T-cell (primary cell): ENCODE results near the gene KCNJ4. TPM values are rescaled to one million over a fixed set of nuclear protein-coding genes. Genes with fewer than 3 reads are reported as not detected.

Source experiments
- ATAC-seq, 4 experiments: fragments of 200-7000 bp in 3 of 4; fragments of 150-1000 bp in 1 of 4; cut with Tn5 transposase; replicated peaks in 1 of 4; 1 replicate in 3 of 4; 2 replicates in 1 of 4; pipeline ENCODE4 v1.10.0; 2021; ENCODE audit warnings: moderate library complexity in 3 of 4, mild to moderate bottlenecking in 2 of 4, moderate number of reproducible peaks in 1 of 4
- CTCF ChIA-PET, 2 donors: fragments of 300-600 bp; sonication (Branson Sonifier 250); formaldehyde crosslinking; loops; one replicate each; lab custom pipeline; 2022; ENCODE audit warnings: antibody characterized with exemption in 2 of 2; lab: Charles Lee
- POLR2A ChIA-PET, 2 donors: fragments of 300-600 bp; sonication (Branson Sonifier 250); formaldehyde crosslinking; loops; one replicate each; lab custom pipeline; 2022; ENCODE audit warnings: antibody characterized with exemption in 2 of 2; lab: Charles Lee
- DNase-seq, 35 experiments: peaks; one replicate each; pipeline versions ENCODE4 v3.0.0 to v3.0.0-alpha.2; 2013 to 2023
- H3K27ac ChIP-seq: one replicate; pipeline ENCODE4 v1.5.1; 2013; ENCODE audit warnings: low read length
- H3K27me3 ChIP-seq, 2 experiments: replicated peaks in 1 of 2; 1 replicate in 1 of 2; 2 replicates in 1 of 2; pipeline versions ENCODE4 v1.6.1 to v1.7.0; 2013; ENCODE audit warnings: low read length in 1 of 2, mixed read lengths in 1 of 2; ENCODE audit not compliant: control insufficient read depth in 2 of 2, insufficient read depth in 2 of 2; ENCODE audit errors: extremely low read depth in 1 of 2
- H3K36me3 ChIP-seq, 2 donors: 1 replicate in 1 of 2; 2 replicates in 1 of 2; pipeline versions ENCODE4 v1.6.1 to v1.7.0; 2013; ENCODE audit warnings: low read length in 1 of 2; ENCODE audit not compliant: control insufficient read depth in 2 of 2, insufficient read depth in 1 of 2; ENCODE audit errors: extremely low read depth in 1 of 2
- H3K4me1 ChIP-seq, 2 experiments: 1 replicate in 1 of 2; 2 replicates in 1 of 2; pipeline versions ENCODE4 v1.6.1 to v1.7.0; 2013; ENCODE audit warnings: low read length in 2 of 2, mixed read lengths in 1 of 2; ENCODE audit not compliant: insufficient read depth in 2 of 2, control insufficient read depth in 1 of 2; ENCODE audit errors: extremely low read depth in 1 of 2
- H3K4me3 ChIP-seq, 2 donors: 1 replicate in 1 of 2; 2 replicates in 1 of 2; pipeline versions ENCODE4 v1.5.1 to v1.7.0; 2013; ENCODE audit warnings: mild to moderate bottlenecking in 2 of 2, low read length in 1 of 2, moderate library complexity in 1 of 2; ENCODE audit not compliant: control insufficient read depth in 1 of 2; ENCODE audit errors: extremely low read depth in 1 of 2
- H3K9me3 ChIP-seq: 2 replicates; pipeline ENCODE4 v1.7.0; 2013
- H3K27ac Mint-ChIP-seq, 2 donors: one replicate each; pipeline ENCODE4 v1.8.0; 2020 to 2021; ENCODE audit warnings: mild to moderate bottlenecking in 2 of 2, mixed read lengths in 2 of 2
- H3K27me3 Mint-ChIP-seq, 2 donors: one replicate each; pipeline ENCODE4 v1.8.0; 2021 to 2022; ENCODE audit warnings: mixed read lengths in 2 of 2
- H3K36me3 Mint-ChIP-seq: one replicate; pipeline ENCODE4 v1.8.0; 2021; ENCODE audit warnings: mixed read lengths
- H3K4me1 Mint-ChIP-seq, 3 donors: one replicate each; pipeline ENCODE4 v1.8.0; 2020 to 2022; ENCODE audit warnings: mixed read lengths in 3 of 3, mild to moderate bottlenecking in 1 of 3
- H3K4me3 Mint-ChIP-seq, 3 donors: one replicate each; pipeline ENCODE4 v1.8.0; 2020 to 2022; ENCODE audit warnings: mild to moderate bottlenecking in 3 of 3, mixed read lengths in 3 of 3, moderate library complexity in 3 of 3
- H3K9me3 Mint-ChIP-seq, 3 donors: one replicate each; pipeline ENCODE4 v1.8.0; 2020 to 2022; ENCODE audit warnings: mixed read lengths in 3 of 3
- WGBS: methylation state at CpG from one replicate; pipeline ENCODE4 v1.1.5; 2013; ENCODE audit warnings: missing lambda C conversion rate; ENCODE audit not compliant: insufficient coverage; 5-methylcytosine and 5-hydroxymethylcytosine counted together
- total RNA-seq, 35 experiments: library from RNA in 6 of 35; stranded (reverse) in 6 of 35; fragments of 120-200 nt in 1 of 35; gene quantifications; one replicate each; pipeline versions ENCODE4 v1.2.1 to v1.2.4 and lab custom pipeline; 2013 to 2026

KCNJ4 gene
- total RNA-seq, 5 donors from 2014 or later (not counting 1 experiment from before 2014, with no cell fraction given) = not detected

- H3K9me3 Mint-ChIP-seq = no peaks in the 10 kb centered on the region
- H3K27me3 Mint-ChIP-seq = no peaks in the 10 kb centered on the region
- Histone ChIP-seq H3K36me3 (peaks cover 13 to 99% of the 10 kb centered on the region in 2 donors), H3K4me3 (no peak overlapping the region), H3K27ac (no peak overlapping the region), H3K27me3 (no peaks in the 10 kb centered on the region), H3K9me3 (no peaks in the 10 kb centered on the region), H3K4me1 (peaks cover 0 to 9% of the 10 kb centered on the region in 2 experiments)
- H3K4me3 Mint-ChIP-seq = no peak overlapping the region
- peak overlapping the region; percentile 34 to 36 for H3K27ac Mint-ChIP-seq
- ATAC-seq = peak in 2 of 4 experiments; percentile 27 to 37
- POLR2A ChIA-PET = interaction anchor here (0.6 to 0.9 kb wide), 6 partner anchors 9 to 266 kb away, joined by 3 to 5 read pairs (median 4); no protein-coding TSS in a partner anchor
- H3K4me1 Mint-ChIP-seq = peaks cover 47 to 55% (median 47%) of the 10 kb centered on the region in 3 donors
- H3K36me3 Mint-ChIP-seq = peaks cover 78% of the 10 kb centered on the region
- WGBS = 86% methylated on average over 1 of the region's 5 CpGs
- CTCF ChIA-PET = no interaction called here
- no peak for DNase-seq
Measured at GRCh38 chr22:38485783-38486182, 30.8 kb upstream of the KCNJ4 start.

GRCh38 chr22:38484244-38484643 lies 29.2 kb upstream of the KCNJ4 start:
- peaks cover 64% of the 10 kb centered on the region for H3K36me3 Mint-ChIP-seq
- 86% methylated on average over 1 of the region's 1 CpG for WGBS
- H3K4me1 Mint-ChIP-seq = peaks cover 33 to 40% (median 35%) of the 10 kb centered on the region in 3 donors
- peaks cover 0 to 9% of the 10 kb centered on the region in 2 experiments for H3K4me1 ChIP-seq
- ChIA-PET CTCF (no interaction called here), POLR2A (interaction anchor here in 1 of 2 donors (0.6 to 1.3 kb wide), 2 partner anchors 15 to 98 kb away, joined by 4 read pairs; no protein-coding TSS in a partner anchor)
- H3K9me3 ChIP-seq = no peaks in the 10 kb centered on the region
- ATAC-seq (no peak), DNase-seq (no peak)
- H3K27me3 Mint-ChIP-seq = no peaks in the 10 kb centered on the region
- no peaks in the 10 kb centered on the region for H3K9me3 Mint-ChIP-seq
- H3K36me3 ChIP-seq = peaks cover 10 to 92% of the 10 kb centered on the region in 2 donors
- peak overlapping the region; percentile 35 to 59 for H3K27ac Mint-ChIP-seq
- H3K27ac ChIP-seq = no peak overlapping the region
- H3K4me3 ChIP-seq = no peak overlapping the region
- H3K4me3 Mint-ChIP-seq = no peak overlapping the region
- H3K27me3 ChIP-seq = no peaks in the 10 kb centered on the region

GRCh38 chr22:38482662-38483308 lies 27.8 kb upstream of the KCNJ4 start:
- WGBS = 100% methylated on average over 4 of the region's 6 CpGs

GRCh38 chr22:38481871-38482332 lies 26.9 kb upstream of the KCNJ4 start:
- DNase-seq = no peak
- peak in 1 of 4 experiments; percentile 5 for ATAC-seq
- no peak overlapping the region for H3K4me3 Mint-ChIP-seq
- peaks cover 21 to 28% (median 27%) of the 10 kb centered on the region in 3 donors for H3K4me1 Mint-ChIP-seq
- POLR2A ChIA-PET = no interaction called here
- 97% methylated on average over 6 of the region's 8 CpGs for WGBS
- H3K27ac ChIP-seq = no peak overlapping the region
- H3K4me3 ChIP-seq = no peak overlapping the region
- H3K36me3 ChIP-seq = peaks cover 10 to 71% of the 10 kb centered on the region in 2 donors
- no peaks in the 10 kb centered on the region for H3K9me3 Mint-ChIP-seq
- H3K9me3 ChIP-seq = no peaks in the 10 kb centered on the region
- no peaks in the 10 kb centered on the region for H3K27me3 ChIP-seq
- no peak overlapping the region for H3K27ac Mint-ChIP-seq
- H3K4me1 ChIP-seq = peaks cover 0 to 5% of the 10 kb centered on the region in 2 experiments
- peaks cover 51% of the 10 kb centered on the region for H3K36me3 Mint-ChIP-seq
- CTCF ChIA-PET = no interaction called here
- no peaks in the 10 kb centered on the region for H3K27me3 Mint-ChIP-seq

More at GRCh38 chr22:38482662-38483308, 27.8 kb upstream of the KCNJ4 start:
- Mint-ChIP-seq H3K36me3 (peaks cover 53% of the 10 kb centered on the region), H3K9me3 (no peaks in the 10 kb centered on the region), H3K4me1 (peaks cover 22 to 31% (median 26%) of the 10 kb centered on the region in 3 donors), H3K4me3 (no peak overlapping the region), H3K27ac (peak overlapping the region in 1 of 2 donors; percentile 1), H3K27me3 (no peaks in the 10 kb centered on the region)
- DNase-seq (no peak), ATAC-seq (no peak)
- CTCF ChIA-PET = no interaction called here
- POLR2A ChIA-PET = interaction anchor here in 1 of 2 donors (0.6 kb wide), 1 partner anchor 1707 kb away, joined by 3 read pairs; the partner anchor contains the start of gene IFT27
- no peak overlapping the region for H3K27ac ChIP-seq
- H3K4me3 ChIP-seq = no peak overlapping the region
- no peaks in the 10 kb centered on the region for H3K27me3 ChIP-seq
- H3K4me1 ChIP-seq = peaks cover 0 to 7% of the 10 kb centered on the region in 2 experiments
- no peaks in the 10 kb centered on the region for H3K9me3 ChIP-seq
- H3K36me3 ChIP-seq = peaks cover 10 to 80% of the 10 kb centered on the region in 2 donors

DNA sequence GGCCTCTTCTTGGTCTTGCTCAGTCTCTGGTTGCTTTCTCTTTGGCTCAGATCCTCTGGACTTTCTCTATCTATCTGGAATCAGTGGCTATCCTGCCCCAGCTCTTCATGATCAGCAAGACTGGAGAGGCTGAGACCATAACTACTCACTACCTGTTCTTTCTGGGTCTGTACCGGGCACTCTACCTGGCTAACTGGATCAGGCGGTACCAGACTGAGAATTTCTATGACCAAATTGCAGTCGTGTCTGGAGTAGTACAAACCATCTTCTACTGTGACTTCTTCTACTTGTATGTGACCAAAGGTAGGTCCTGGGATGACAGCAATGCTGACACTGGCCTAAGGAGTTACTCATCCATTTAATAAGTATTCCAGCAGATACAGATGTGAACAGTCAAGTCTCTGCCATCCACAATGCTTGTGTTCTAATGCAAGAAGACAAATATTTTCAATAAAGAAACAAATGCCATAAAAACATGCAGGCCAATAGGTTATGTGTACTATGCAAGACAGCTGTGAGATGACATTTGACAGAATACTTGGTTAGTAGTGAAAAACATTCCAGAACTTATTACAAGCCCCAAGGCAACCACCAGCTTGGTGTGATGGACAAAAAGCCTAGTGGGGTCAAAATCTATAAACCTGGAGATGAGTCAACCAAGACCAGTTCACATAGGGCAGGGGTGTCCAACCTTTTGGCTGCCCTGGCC lies 26.3 kb upstream of the KCNJ4 start:
- no peak overlapping the region for H3K4me3 Mint-ChIP-seq

More for the DNA sequence above, 26.3 kb upstream of the KCNJ4 start:
- H3K27ac ChIP-seq = no peak overlapping the region
- no peak for ATAC-seq
- ChIA-PET POLR2A (no interaction called here), CTCF (interaction anchor here in 1 of 2 donors (0.5 kb wide), 1 partner anchor 188 kb away, joined by 3 read pairs; no protein-coding TSS in a partner anchor)
- Mint-ChIP-seq H3K27me3 (no peaks in the 10 kb centered on the region), H3K4me1 (peaks cover 17 to 23% (median 21%) of the 10 kb centered on the region in 3 donors), H3K36me3 (peaks cover 45% of the 10 kb centered on the region), H3K27ac (peak overlapping the region; percentile 5 to 7), H3K9me3 (no peaks in the 10 kb centered on the region)
- no peaks in the 10 kb centered on the region for H3K27me3 ChIP-seq
- no peak for DNase-seq
- WGBS = no CpG with 5 or more reads among the region's 3 CpGs
- H3K4me3 ChIP-seq = no peak overlapping the region
- H3K9me3 ChIP-seq = no peaks in the 10 kb centered on the region
- peaks cover 0 to 5% of the 10 kb centered on the region in 2 experiments for H3K4me1 ChIP-seq
- peaks cover 10 to 65% of the 10 kb centered on the region in 2 donors for H3K36me3 ChIP-seq
